ENCODE measurements around the gene LRRTM4. TPM values are rescaled to one million over a fixed set of nuclear protein-coding genes. Genes with fewer than 3 reads are reported as not detected.

The LRRTM4 gene
- total and polyA plus RNA-seq, 2 of the 13 experiments (the other 11 are each of a cell fraction or from before 2014, with no cell fraction given): 1.2 TPM

DNA sequence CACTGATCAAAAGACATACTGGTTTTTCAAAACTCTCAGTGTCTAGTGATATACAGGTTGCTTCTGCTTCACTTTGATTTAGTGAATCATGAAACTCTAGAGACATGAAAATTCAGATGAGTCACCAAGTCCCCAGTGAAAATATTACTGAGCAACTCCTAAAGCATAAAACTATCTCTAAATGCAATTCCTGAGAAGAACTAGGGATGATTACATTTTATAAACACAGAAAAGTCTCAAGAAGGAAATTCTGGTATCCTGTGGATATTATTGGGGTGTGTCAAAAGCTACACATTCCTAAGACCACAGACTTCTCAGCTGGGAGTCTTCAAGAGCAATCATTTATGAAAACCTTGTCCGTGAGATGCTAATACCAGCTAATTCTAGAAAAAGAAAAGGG, 9.7 kb downstream of the LRRTM4 start:
- ChIA-PET CTCF (ENCODE audit: low intra/inter-chr PET ratio, low total read pairs) (no interaction called here), POLR2A (no interaction called here)
- DNase-seq (ENCODE audit: low spot score) (no peak), ATAC-seq (no peak), FAIRE-seq (no peak)
- Histone ChIP-seq H4K20me1 (ENCODE audit: insufficient read depth, low read length) (no peaks in the 10 kb centered on the region), H3K27me3 (ENCODE audit: control insufficient read depth in 1 of 2, insufficient read depth in 2 of 2, low read length in 2 of 2) (no peaks in the 10 kb centered on the region), H3K79me2 (ENCODE audit: insufficient read depth, low read length) (no peaks in the 10 kb centered on the region), H2AFZ (ENCODE audit: low read length) (no peak overlapping the region), H3K9ac (ENCODE audit: insufficient read depth, low read depth, low read length) (no peak overlapping the region), H3K4me2 (ENCODE audit: low read depth, low read length) (no peak overlapping the region), H3K4me1 (ENCODE audit: insufficient read depth, low read length) (no peaks in the 10 kb centered on the region), H3K4me3 (replicated peaks in 1 of 3; ENCODE audit: insufficient read depth in 1 of 3, low read depth in 2 of 3, low read length in 3 of 3) (no peak overlapping the region), H3K9me3 (ENCODE audit: low read length) (no peaks in the 10 kb centered on the region), H3K27ac (ENCODE audit: extremely low read length, insufficient read depth, low read length) (no peak overlapping the region), H3K36me3 (replicated peaks in 1 of 2; ENCODE audit: control insufficient read depth in 1 of 2, insufficient read depth in 2 of 2, low read length in 2 of 2) (no peaks in the 10 kb centered on the region)
- intact Hi-C loops (cut with micrococcal nuclease; ENCODE audit: unreplicated experiment) (loop anchor here (10.0 kb wide), 1 partner anchor 558 kb away; no protein-coding TSS in a partner anchor), in situ Hi-C loops (cut with HindIII; ENCODE audit: extremely low pct_ligation_motif_present, low pct_unique_long_range_greater_than_20kb) (no loop called here)
- TF ChIP-seq SPEN (CRISPR knock-in tag; IDR thresholded peaks at IDR 0.05; ENCODE audit: low read depth) (no peak), ZNF510 (CRISPR knock-in tag; IDR thresholded peaks at IDR 0.05; ENCODE audit: low read depth) (no peak), POGZ (CRISPR knock-in tag; IDR thresholded peaks at IDR 0.05) (no peak), DR1 (CRISPR knock-in tag; IDR thresholded peaks at IDR 0.05) (no peak), PITX1 (CRISPR knock-in tag; IDR thresholded peaks at IDR 0.05) (no peak), ZSCAN22 (CRISPR knock-in tag; IDR thresholded peaks at IDR 0.05) (no peak), GZF1 (CRISPR knock-in tag; IDR thresholded peaks at IDR 0.05) (no peak), ZNF468 (CRISPR knock-in tag; IDR thresholded peaks at IDR 0.05) (no peak), TEF (CRISPR knock-in tag; IDR thresholded peaks at IDR 0.05) (no peak), U2AF1 (optimal IDR thresholded peaks at IDR 0.05; ENCODE audit: low read depth, low read length) (no peak), MYC (CRISPR knock-in tag; IDR thresholded peaks at IDR 0.05; ENCODE audit: borderline replicate concordance) (no peak), ATF7 (IDR thresholded peaks at IDR 0.05) (no peak), ATF7 (CRISPR knock-in tag; IDR thresholded peaks at IDR 0.05) (no peak), THAP11 (CRISPR knock-in tag; IDR thresholded peaks at IDR 0.05) (no peak), TBX2 (CRISPR knock-in tag; IDR thresholded peaks at IDR 0.05; ENCODE audit: borderline replicate concordance) (no peak)
- BruUV-seq (replicated peaks): no TSS peak
- 7% methylated on average over 1 of the region's 1 CpG for WGBS (ENCODE audit: low lambda C conversion rate)
